Body of pancreas (tissue), 4 donors: Measurements from ENCODE around the gene THBS2.

Experiments
- CTCF ChIP-seq, 7 experiments: fragments of 450-650 bp in 4 of 7; fragments of 200-600 bp in 3 of 7; sonication (generic) in 3 of 7; IDR thresholded peaks; one replicate each; pipeline ENCODE4 v1.5.1; 2016 to 2019; ENCODE audit warnings: antibody characterized with exemption in 7 of 7
- POLR2A ChIP-seq, 3 donors: fragments of 450-650 bp; IDR thresholded peaks; one replicate each; pipeline ENCODE4 v1.6.1; 2016; ENCODE audit warnings: antibody characterized with exemption in 3 of 3, mild to moderate bottlenecking in 2 of 3

GRCh38 chr6:169250660-169251059 is 3.0 kb downstream of the THBS2 start:
- no peak for TF ChIP-seq POLR2A (IDR thresholded peaks at IDR 0.05)
- no peak for TF ChIP-seq CTCF (IDR thresholded peaks at IDR 0.05)
